HepG2 (cell line): ENCODE data around the gene CRYBA1. TPM values are rescaled to one million over a fixed set of nuclear protein-coding genes. Genes with fewer than 3 reads are reported as not detected.

Experiments used
- ATAC-seq: fragments of 200-7000 bp; cut with Tn5 transposase; 3 replicates; pipeline ENCODE4 v1.9.1; 2020; ENCODE audit warnings: mild to moderate bottlenecking, moderate library complexity
- BruUV-seq: library from RNA; stranded (reverse); fragments of 400-500 nt; replicated peaks from 2 replicates; lab custom pipeline; 2021; lab: Mats Ljungman, UMichigan
- CTCF ChIA-PET: fragments of 300-600 bp; formaldehyde crosslinking; extraction: SDS; loops from one replicate; lab custom pipeline; 2021; ENCODE audit warnings: low total read pairs, inconsistent platforms, low intra/inter-chr PET ratio; lab: Yijun Ruan, JAX
- POLR2A ChIA-PET: fragments of 350-600 bp; sonication (Branson Sonifier 250); formaldehyde crosslinking; loops from one replicate; lab custom pipeline; 2020; ENCODE audit warnings: antibody characterized with exemption, inconsistent platforms; lab: Yijun Ruan, JAX
- DNase-seq: peaks from one replicate; pipeline ENCODE4 v3.0.0-alpha.2; 2015; ENCODE audit warnings: low spot score
- FAIRE-seq: peaks from 3 replicates; lab custom pipeline; 2011; peaks lifted over from hg19 to GRCh38; lab: Jason Lieb, UNC
- H2AFZ ChIP-seq: one replicate; pipeline ENCODE4 v1.6.1; 2011; ENCODE audit warnings: low read length, inconsistent platforms
- H3K27ac ChIP-seq: fragments of 300-600 bp; 3 replicates; pipeline ENCODE4 v1.8.0; 2011; ENCODE audit warnings: mixed run types, mild to moderate bottlenecking, mixed read lengths, low read length, inconsistent platforms; ENCODE audit not compliant: insufficient read depth; ENCODE audit errors: extremely low read length
- H3K27me3 ChIP-seq, 2 experiments: fragments of 200-600 bp in 1 of 2; 2 replicates in 1 of 2; 3 replicates in 1 of 2; pipeline versions ENCODE4 v1.6.0 to v1.8.0; 2011; ENCODE audit warnings: low read length in 2 of 2, mild to moderate bottlenecking in 2 of 2, moderate library complexity in 2 of 2, inconsistent platforms in 1 of 2; ENCODE audit not compliant: insufficient read depth in 2 of 2, control insufficient read depth in 1 of 2
- H3K36me3 ChIP-seq, 2 experiments: fragments of 200-600 bp in 1 of 2; replicated peaks in 1 of 2; 2 replicates in 1 of 2; 3 replicates in 1 of 2; pipeline versions ENCODE4 v1.5.1 to v1.8.0; 2011; ENCODE audit warnings: low read length in 2 of 2, inconsistent platforms in 1 of 2; ENCODE audit not compliant: insufficient read depth in 2 of 2, control insufficient read depth in 1 of 2
- H3K4me1 ChIP-seq: 2 replicates; pipeline ENCODE4 v1.5.1; 2012; ENCODE audit warnings: low read length, inconsistent platforms; ENCODE audit not compliant: insufficient read depth
- H3K4me2 ChIP-seq: 2 replicates; pipeline ENCODE4 v1.6.0; 2011; ENCODE audit warnings: low read depth, low read length, inconsistent platforms
- H3K4me3 ChIP-seq, 3 experiments: fragments of 200-600 bp in 1 of 3; sonication (generic), shearing (Covaris generic) in 1 of 3; replicated peaks in 1 of 3; 2 replicates each; pipeline ENCODE4 v1.5.1; 2011 to 2016; ENCODE audit warnings: low read length in 3 of 3, inconsistent platforms in 2 of 3, low read depth in 2 of 3, mild to moderate bottlenecking in 2 of 3, control low read depth in 1 of 3, mixed read lengths in 1 of 3; ENCODE audit not compliant: insufficient read depth in 1 of 3
- H3K79me2 ChIP-seq: one replicate; pipeline ENCODE4 v1.6.1; 2011; ENCODE audit warnings: low read length, inconsistent platforms; ENCODE audit not compliant: insufficient read depth
- H3K9ac ChIP-seq: 2 replicates; pipeline ENCODE4 v1.6.0; 2011; ENCODE audit warnings: mild to moderate bottlenecking, low read depth, low read length, inconsistent platforms; ENCODE audit not compliant: insufficient read depth
- H3K9me3 ChIP-seq: 2 replicates; pipeline ENCODE4 v1.5.1; 2012; ENCODE audit warnings: mild to moderate bottlenecking, low read length
- H4K20me1 ChIP-seq: 2 replicates; pipeline ENCODE4 v1.6.0; 2011; ENCODE audit warnings: inconsistent platforms, mild to moderate bottlenecking, low read length, moderate library complexity; ENCODE audit not compliant: insufficient read depth
- HHEX ChIP-seq: IDR thresholded peaks from 2 replicates; pipeline ENCODE4 v1.6.1; 2016; ENCODE audit warnings: control low read depth
- JDP2 ChIP-seq: sonication (generic); formaldehyde crosslinking; IDR thresholded peaks from 2 replicates; pipeline ENCODE4 v1.8.1; 2022; ENCODE audit warnings: missing genetic modification reagents, borderline replicate concordance
- KDM1A ChIP-seq: IDR thresholded peaks from 2 replicates; pipeline ENCODE4 v1.6.1; 2016; ENCODE audit warnings: missing compliant biosample characterization
- MNT ChIP-seq: fragments of 450-650 bp; IDR thresholded peaks from 2 replicates; pipeline ENCODE4 v1.6.1; 2016
- RAD51 ChIP-seq: fragments of 450-650 bp; IDR thresholded peaks from 2 replicates; pipeline ENCODE4 v1.6.1; 2016; ENCODE audit warnings: borderline replicate concordance
- RARA ChIP-seq: IDR thresholded peaks from 2 replicates; pipeline ENCODE4 v1.6.1; 2016; ENCODE audit warnings: missing genetic modification reagents, missing compliant biosample characterization
- RBM22 ChIP-seq: fragments of 200-400 bp; formaldehyde crosslinking; optimal IDR thresholded peaks from 2 replicates; pipeline ENCODE3; 2017; ENCODE audit warnings: mild to moderate bottlenecking, low read length, moderate library complexity
- TARDBP ChIP-seq: sonication (generic); formaldehyde crosslinking; IDR thresholded peaks from 2 replicates; pipeline ENCODE4 v1.8.0; 2022; ENCODE audit warnings: mild to moderate bottlenecking, missing genetic modification reagents
- ZFP91 ChIP-seq: sonication (generic); formaldehyde crosslinking; IDR thresholded peaks from 2 replicates; pipeline ENCODE4 v1.9.0; 2022; ENCODE audit warnings: missing genetic modification reagents, mild to moderate bottlenecking, borderline replicate concordance
- ZNF350 ChIP-seq: sonication (generic); formaldehyde crosslinking; IDR thresholded peaks from 2 replicates; pipeline ENCODE4 v1.4.0; 2020; ENCODE audit warnings: mild to moderate bottlenecking, low read depth, missing genetic modification reagents, borderline replicate concordance
- ZNF720 ChIP-seq: sonication (generic); formaldehyde crosslinking; IDR thresholded peaks from 2 replicates; pipeline ENCODE4 v1.4.0; 2020; ENCODE audit warnings: missing genetic modification reagents
- ZSCAN20 ChIP-seq: sonication (generic); formaldehyde crosslinking; IDR thresholded peaks from 2 replicates; pipeline ENCODE4 v1.4.0; 2020; ENCODE audit warnings: missing genetic modification reagents, mild to moderate bottlenecking, borderline replicate concordance
- WGBS: methylation state at CpG from one replicate; pipeline ENCODE4 v1.1.6; 2017; ENCODE audit warnings: low lambda C conversion rate; 5-methylcytosine and 5-hydroxymethylcytosine counted together
- in situ Hi-C: cut with HindIII; loops from 2 replicates; pipeline ENCODE4 v1.10.0; 2017; ENCODE audit warnings: low pct_unique_long_range_greater_than_20kb; ENCODE audit not compliant: extremely low pct_ligation_motif_present
- intact Hi-C: fragments of 100-400 bp; cut with micrococcal nuclease; formaldehyde crosslinking; loops from one replicate; pipeline ENCODE4 v1.10.0; 2022; ENCODE audit not compliant: unreplicated experiment
- polyA plus RNA-seq, 8 experiments: library from polyadenylated mRNA; depleted of rRNA in 3 of 8; stranded (reverse) in 7 of 8; unstranded in 1 of 8; fragments of >200 nt; fragmentation: Illumina TruSeq in 4 of 8; extraction: Trizol in 4 of 8; gene quantifications; 2 replicates each; pipeline versions ENCODE4 v1.2.1 to v1.2.3, GENCODE V29; 2011 to 2016; ENCODE audit warnings: low read depth in 4 of 8, missing spikeins in 1 of 8, mixed read lengths in 1 of 8; ENCODE audit not compliant: insufficient read depth in 1 of 8
- total RNA-seq, 5 experiments: library from RNA; depleted of rRNA; stranded (reverse); fragments of >200 nt; fragmentation: Illumina TruSeq; extraction: Trizol; gene quantifications; 2 replicates each; pipeline ENCODE4 v1.2.3, GENCODE V29; 2016; ENCODE audit warnings: low read depth in 1 of 5
- TF ChIP-seq, protein P1 (sequence below): sonication (generic); formaldehyde crosslinking; IDR thresholded peaks from 2 replicates; pipeline ENCODE4 v1.5.0; 2020; ENCODE audit warnings: mild to moderate bottlenecking, missing genetic modification reagents
- TF ChIP-seq, protein P2 (sequence below): sonication (generic); formaldehyde crosslinking; IDR thresholded peaks from 2 replicates; pipeline ENCODE4 v1.4.0; 2020; ENCODE audit warnings: missing genetic modification reagents, borderline replicate concordance

CRYBA1 gene
- total and polyA plus RNA-seq, 2 of the 13 experiments (the other 11 are each of a cell fraction or from before 2014, with no cell fraction given): not detected

DNA sequence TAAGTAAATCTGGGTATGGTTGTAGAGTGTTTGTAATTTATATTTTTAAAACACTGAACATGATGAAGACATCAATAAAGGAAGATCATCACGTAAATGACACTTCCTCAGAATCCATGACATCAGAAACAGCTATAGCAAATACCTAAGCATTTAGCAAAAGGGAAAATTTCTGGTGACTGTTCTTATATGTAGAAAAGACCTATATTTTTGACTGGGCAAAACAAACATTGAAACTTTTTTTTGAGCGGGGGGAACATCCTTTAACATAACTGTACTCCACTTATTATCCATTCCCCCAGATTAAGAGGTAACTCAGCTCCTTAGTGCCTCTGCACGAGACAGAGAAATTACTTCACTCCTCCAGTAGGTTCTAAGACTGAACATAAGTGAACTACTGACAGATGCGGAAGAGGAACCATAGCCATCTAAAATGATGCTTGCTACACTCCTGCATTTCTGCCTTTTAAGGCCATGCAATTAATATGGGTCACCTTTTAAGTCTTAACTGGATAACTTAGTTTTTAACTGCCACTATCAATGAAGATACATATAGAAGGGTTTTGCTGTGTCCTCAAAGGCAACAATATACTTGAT, 9.4 kb downstream of the CRYBA1 start:
- ChIA-PET CTCF (no interaction called here), POLR2A (interaction anchor here (1.0 to 1.6 kb wide), 2 partner anchors 15 to 38 kb away, joined by 3 to 5 read pairs; partner anchors contain the start of gene NUFIP2)
- 93% methylated on average over 4 of the region's 4 CpGs for WGBS
- H2AFZ ChIP-seq: no peak overlapping the region
- TF ChIP-seq, protein P1, sequence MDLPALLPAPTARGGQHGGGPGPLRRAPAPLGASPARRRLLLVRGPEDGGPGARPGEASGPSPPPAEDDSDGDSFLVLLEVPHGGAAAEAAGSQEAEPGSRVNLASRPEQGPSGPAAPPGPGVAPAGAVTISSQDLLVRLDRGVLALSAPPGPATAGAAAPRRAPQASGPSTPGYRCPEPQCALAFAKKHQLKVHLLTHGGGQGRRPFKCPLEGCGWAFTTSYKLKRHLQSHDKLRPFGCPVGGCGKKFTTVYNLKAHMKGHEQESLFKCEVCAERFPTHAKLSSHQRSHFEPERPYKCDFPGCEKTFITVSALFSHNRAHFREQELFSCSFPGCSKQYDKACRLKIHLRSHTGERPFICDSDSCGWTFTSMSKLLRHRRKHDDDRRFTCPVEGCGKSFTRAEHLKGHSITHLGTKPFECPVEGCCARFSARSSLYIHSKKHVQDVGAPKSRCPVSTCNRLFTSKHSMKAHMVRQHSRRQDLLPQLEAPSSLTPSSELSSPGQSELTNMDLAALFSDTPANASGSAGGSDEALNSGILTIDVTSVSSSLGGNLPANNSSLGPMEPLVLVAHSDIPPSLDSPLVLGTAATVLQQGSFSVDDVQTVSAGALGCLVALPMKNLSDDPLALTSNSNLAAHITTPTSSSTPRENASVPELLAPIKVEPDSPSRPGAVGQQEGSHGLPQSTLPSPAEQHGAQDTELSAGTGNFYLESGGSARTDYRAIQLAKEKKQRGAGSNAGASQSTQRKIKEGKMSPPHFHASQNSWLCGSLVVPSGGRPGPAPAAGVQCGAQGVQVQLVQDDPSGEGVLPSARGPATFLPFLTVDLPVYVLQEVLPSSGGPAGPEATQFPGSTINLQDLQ (CRISPR knock-in tag): no peak
- TF ChIP-seq ZNF350 (no peak), ZNF720 (CRISPR knock-in tag) (no peak), RAD51 (no peak), ZSCAN20 (no peak), JDP2 (no peak), MNT (no peak), RARA (CRISPR knock-in tag) (no peak), HHEX (CRISPR knock-in tag) (no peak), TARDBP (no peak), ZFP91 (no peak), KDM1A (CRISPR knock-in tag) (no peak), RBM22 (no peak)
- TF ChIP-seq, protein P2, sequence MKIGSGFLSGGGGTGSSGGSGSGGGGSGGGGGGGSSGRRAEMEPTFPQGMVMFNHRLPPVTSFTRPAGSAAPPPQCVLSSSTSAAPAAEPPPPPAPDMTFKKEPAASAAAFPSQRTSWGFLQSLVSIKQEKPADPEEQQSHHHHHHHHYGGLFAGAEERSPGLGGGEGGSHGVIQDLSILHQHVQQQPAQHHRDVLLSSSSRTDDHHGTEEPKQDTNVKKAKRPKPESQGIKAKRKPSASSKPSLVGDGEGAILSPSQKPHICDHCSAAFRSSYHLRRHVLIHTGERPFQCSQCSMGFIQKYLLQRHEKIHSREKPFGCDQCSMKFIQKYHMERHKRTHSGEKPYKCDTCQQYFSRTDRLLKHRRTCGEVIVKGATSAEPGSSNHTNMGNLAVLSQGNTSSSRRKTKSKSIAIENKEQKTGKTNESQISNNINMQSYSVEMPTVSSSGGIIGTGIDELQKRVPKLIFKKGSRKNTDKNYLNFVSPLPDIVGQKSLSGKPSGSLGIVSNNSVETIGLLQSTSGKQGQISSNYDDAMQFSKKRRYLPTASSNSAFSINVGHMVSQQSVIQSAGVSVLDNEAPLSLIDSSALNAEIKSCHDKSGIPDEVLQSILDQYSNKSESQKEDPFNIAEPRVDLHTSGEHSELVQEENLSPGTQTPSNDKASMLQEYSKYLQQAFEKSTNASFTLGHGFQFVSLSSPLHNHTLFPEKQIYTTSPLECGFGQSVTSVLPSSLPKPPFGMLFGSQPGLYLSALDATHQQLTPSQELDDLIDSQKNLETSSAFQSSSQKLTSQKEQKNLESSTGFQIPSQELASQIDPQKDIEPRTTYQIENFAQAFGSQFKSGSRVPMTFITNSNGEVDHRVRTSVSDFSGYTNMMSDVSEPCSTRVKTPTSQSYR (CRISPR knock-in tag): no peak
- peaks cover 3% of the 10 kb centered on the region; the same call in 1 of the 2 replicates for H4K20me1 ChIP-seq
- FAIRE-seq (no peak), ATAC-seq (no peak), DNase-seq (no peak)
- no peak overlapping the region for H3K27ac ChIP-seq
- H3K4me2 ChIP-seq: no peak overlapping the region
- no peaks in the 10 kb centered on the region for H3K27me3 ChIP-seq
- H3K9me3 ChIP-seq: no peaks in the 10 kb centered on the region
- BruUV-seq: no TSS peak
- H3K4me3 ChIP-seq: no peak overlapping the region
- intact Hi-C loops: no loop called here
- no peaks in the 10 kb centered on the region for H3K4me1 ChIP-seq
- H3K36me3 ChIP-seq: peaks cover 0 to 11% of the 10 kb centered on the region in 2 experiments; a peak in 1 of 5 replicates
- no peak overlapping the region for H3K9ac ChIP-seq
- H3K79me2 ChIP-seq: no peaks in the 10 kb centered on the region
- in situ Hi-C loops: no loop called here
